ENCODE data around the gene TNFRSF19. TPM values are rescaled to one million over a fixed set of nuclear protein-coding genes. Genes with fewer than 3 reads are reported as not detected.

TNFRSF19 gene
- total RNA-seq, 6 donors from 2014 or later: 7.8 to 23.5 (median 14.5) TPM

- no peak for TF ChIP-seq CTCF (IDR thresholded peaks at IDR 0.05)
- no peak for TF ChIP-seq POLR2AphosphoS5 (IDR thresholded peaks at IDR 0.05)
- TF ChIP-seq EP300 (IDR thresholded peaks at IDR 0.05): no peak
- no peak for TF ChIP-seq POLR2A (IDR thresholded peaks at IDR 0.05)
- Histone ChIP-seq H3K36me3 (no peaks in the 10 kb centered on the region), H3K27ac (peak overlapping the region in 1 of 4 donors; percentile 44), H3K4me1 (peaks cover under 1 to 14% (median 4%) of the 10 kb centered on the region in 4 donors), H3K9me3 (no peaks in the 10 kb centered on the region), H3K4me3 (no peak overlapping the region), H3K27me3 (no peaks in the 10 kb centered on the region)
- DNase-seq (no peak), ATAC-seq (ENCODE audit: low FRiP score in 2 of 2) (no peak)
- 63 to 83% methylated on average over 2 to 3 of the region's 3 CpGs for WGBS, 2 donors
These were observed 4.4 kb downstream of the TNFRSF19 start for GRCh38 chr13:23574421-23575145.

- no peak for TF ChIP-seq EP300 (IDR thresholded peaks at IDR 0.05)
- no peak for TF ChIP-seq POLR2AphosphoS5 (IDR thresholded peaks at IDR 0.05)
- no peak for TF ChIP-seq POLR2A (IDR thresholded peaks at IDR 0.05)
- TF ChIP-seq CTCF (IDR thresholded peaks at IDR 0.05): no peak
- 86 to 88% methylated on average over 1 of the region's 1 CpG for WGBS, 2 donors
- H3K27me3 ChIP-seq: no peaks in the 10 kb centered on the region
- H3K9me3 ChIP-seq: no peaks in the 10 kb centered on the region
- no peak overlapping the region for H3K27ac ChIP-seq
- no peak for DNase-seq
- no peaks in the 10 kb centered on the region for H3K36me3 ChIP-seq
- ATAC-seq (ENCODE audit: low FRiP score in 2 of 2): no peak
- H3K4me3 ChIP-seq: no peak overlapping the region
- peaks cover 9 to 18% (median 12%) of the 10 kb centered on the region in 4 donors for H3K4me1 ChIP-seq
These were observed 5.4 kb downstream of the TNFRSF19 start for GRCh38 chr13:23575632-23576031.

- no peaks in the 10 kb centered on the region for H3K27me3 ChIP-seq
- no peaks in the 10 kb centered on the region for H3K9me3 ChIP-seq
- 5 to 19% methylated on average over 17 to 41 of the region's 42 CpGs for WGBS, 2 donors
- H3K27ac ChIP-seq: peak overlapping the region; percentile 84 to 90 (median 89)
- ATAC-seq (ENCODE audit: low FRiP score in 2 of 2) (peak; percentile 87 to 89), DNase-seq (peak; percentile 81 to 94)
- peak overlapping the region; percentile 52 to 95 (median 94) for H3K4me3 ChIP-seq
- H3K36me3 ChIP-seq: no peaks in the 10 kb centered on the region
- H3K4me1 ChIP-seq: peaks cover 9 to 25% (median 13%) of the 10 kb centered on the region in 4 donors
- TF ChIP-seq POLR2A (IDR thresholded peaks at IDR 0.05): peak in 1 of 4 donors; percentile 46
- TF ChIP-seq EP300 (IDR thresholded peaks at IDR 0.05): no peak
- TF ChIP-seq POLR2AphosphoS5 (IDR thresholded peaks at IDR 0.05): no peak
- TF ChIP-seq CTCF (IDR thresholded peaks at IDR 0.05): peak; percentile 48 to 86 (median 76)
These were observed 8.3 kb downstream of the TNFRSF19 start for GRCh38 chr13:23578411-23579071.

GRCh38 chr13:23579072-23579895, 9.1 kb downstream of the TNFRSF19 start:
- Histone ChIP-seq H3K4me3 (peak overlapping the region; percentile 52 to 95 (median 94)), H3K27ac (peak overlapping the region; percentile 84 to 90 (median 89)), H3K27me3 (no peaks in the 10 kb centered on the region), H3K4me1 (peaks cover 9 to 26% (median 13%) of the 10 kb centered on the region in 4 donors), H3K36me3 (no peaks in the 10 kb centered on the region), H3K9me3 (no peaks in the 10 kb centered on the region)
- peak in 1 of 2 donors; percentile 38 for TF ChIP-seq POLR2AphosphoS5 (IDR thresholded peaks at IDR 0.05)
- TF ChIP-seq CTCF (IDR thresholded peaks at IDR 0.05): peak in 1 of 6 experiments; percentile 16
- no peak for TF ChIP-seq EP300 (IDR thresholded peaks at IDR 0.05)
- TF ChIP-seq POLR2A (IDR thresholded peaks at IDR 0.05): peak in 2 of 4 donors; percentile 26 to 68
- peak; percentile 93 to 99 for DNase-seq
- peak; percentile 100 for ATAC-seq (ENCODE audit: low FRiP score in 2 of 2)
- 0% methylated on average over 26 of the region's 82 CpGs for WGBS, 2 donors
